GM13976 (cell line): ENCODE measurements around the gene SF3A2.
A peak's percentile ranks its signal among the peaks of the same experiment; 100 is the strongest.
"Not testable (repeated sequence)": the region's sequence is repeated elsewhere in the genome, so short reads cannot be mapped to it uniquely, and the experiment has no call there.

ENCODE experiments used
- DNase-seq: peaks from one replicate; pipeline ENCODE4 v3.0.0; 2012; ENCODE audit warnings: low spot score
- CTCF ChIP-seq: IDR thresholded peaks from 2 replicates; pipeline ENCODE4 v1.5.1; 2012; ENCODE audit warnings: borderline replicate concordance, mild to moderate bottlenecking; ENCODE audit not compliant: insufficient read depth; ENCODE audit errors: extremely low read depth, missing control alignments, control extremely low read depth
- in situ Hi-C: fragments of 300-500 bp; cut with MboI; formaldehyde crosslinking; loops from one replicate; pipeline ENCODE4 v1.12.0; 2022; ENCODE audit warnings: low sequenced_read_pairs, mixed read lengths, inconsistent platforms; ENCODE audit not compliant: unreplicated experiment

Gene SF3A2

GRCh38 chr19:2274931-2275535 is 38.4 kb downstream of the SF3A2 start:
- in situ Hi-C loops: no loop called here
- peak; percentile 68 for DNase-seq
- peak; percentile 49 for TF ChIP-seq CTCF

GRCh38 chr19:2275588-2276428 is 39.2 kb downstream of the SF3A2 start:
- TF ChIP-seq CTCF: no peak
- in situ Hi-C loops: no loop called here
- no peak for DNase-seq

GRCh38 chr19:2276429-2276986 is 39.9 kb downstream of the SF3A2 start:
- no peak for TF ChIP-seq CTCF
- no peak for DNase-seq
- in situ Hi-C loops: no loop called here

- in situ Hi-C loops: no loop called here
- DNase-seq: no peak
- no peak for TF ChIP-seq CTCF
Observed at GRCh38 chr19:2277138-2277537, 40.5 kb downstream of the SF3A2 start.

- in situ Hi-C loops: no loop called here
- no peak for DNase-seq
- TF ChIP-seq CTCF: no peak
Observed at GRCh38 chr19:2278459-2279158, 42.0 kb downstream of the SF3A2 start.

GRCh38 chr19:2280633-2281264 is 44.1 kb downstream of the SF3A2 start:
- in situ Hi-C loops: no loop called here
- no peak for TF ChIP-seq CTCF
- DNase-seq: no peak

GRCh38 chr19:2281265-2282061 is 44.8 kb downstream of the SF3A2 start:
- in situ Hi-C loops, DNase-seq: not testable (repeated sequence)
